GM12801 (cell line): ENCODE results near the gene MCRIP2.

Source experiments
- CTCF ChIP-seq: IDR thresholded peaks from one replicate; pipeline ENCODE4 v1.5.1; 2011; ENCODE audit warnings: control low read depth; ENCODE audit not compliant: insufficient read length; ENCODE audit errors: extremely low read depth

Gene MCRIP2

GRCh38 chr16:631808-632358, 9.7 kb upstream of the MCRIP2 start:
- TF ChIP-seq CTCF = no peak

GRCh38 chr16:632486-633335, 8.9 kb upstream of the MCRIP2 start:
- no peak for TF ChIP-seq CTCF

- TF ChIP-seq CTCF = no peak
Observed at GRCh38 chr16:633336-634050, 8.1 kb upstream of the MCRIP2 start.

GRCh38 chr16:634051-634670, 7.5 kb upstream of the MCRIP2 start:
- TF ChIP-seq CTCF = no peak

GRCh38 chr16:634996-635395, 6.6 kb upstream of the MCRIP2 start:
- no peak for TF ChIP-seq CTCF

GRCh38 chr16:635573-636205, 5.9 kb upstream of the MCRIP2 start:
- no peak for TF ChIP-seq CTCF
